GM19397 (cell line): ENCODE results near the gene KCNA3.

Experiments used
- ATAC-seq: cut with Tn5 transposase; IDR thresholded peaks from one replicate; pipeline ENCODE4 v1.9.1; 2021; ENCODE audit warnings: mild to moderate bottlenecking, moderate library complexity; ENCODE audit not compliant: unreplicated experiment

Gene KCNA3

GRCh38 chr1:110639724-110640386, 34.9 kb downstream of the KCNA3 start:
- ATAC-seq, result no peak

GRCh38 chr1:110638556-110638955, 36.2 kb downstream of the KCNA3 start:
- no peak for ATAC-seq

GRCh38 chr1:110638058-110638457, 36.7 kb downstream of the KCNA3 start:
- no peak for ATAC-seq

GRCh38 chr1:110637475-110637874, 37.3 kb downstream of the KCNA3 start:
- ATAC-seq, result no peak

- ATAC-seq, result no peak
These were observed 38.4 kb downstream of the KCNA3 start for GRCh38 chr1:110636149-110636935.

GRCh38 chr1:110635434-110635833, 39.3 kb downstream of the KCNA3 start:
- no peak for ATAC-seq

GRCh38 chr1:110634455-110635311, 40.1 kb downstream of the KCNA3 start:
- ATAC-seq, result peak; percentile 67

GRCh38 chr1:110634086-110634454, 40.7 kb downstream of the KCNA3 start:
- ATAC-seq, result no peak

GRCh38 chr1:110633646-110634030, 41.1 kb downstream of the KCNA3 start:
- ATAC-seq, result no peak

GRCh38 chr1:110631836-110632620, 42.7 kb downstream of the KCNA3 start:
- no peak for ATAC-seq

GRCh38 chr1:110630839-110631663, 43.7 kb downstream of the KCNA3 start:
- peak; percentile 54 for ATAC-seq

GRCh38 chr1:110628323-110629105, 46.2 kb downstream of the KCNA3 start:
- ATAC-seq, result no peak

GRCh38 chr1:110627764-110628163, 47.0 kb downstream of the KCNA3 start:
- ATAC-seq, result no peak

- ATAC-seq, result no peak
These were observed 47.9 kb downstream of the KCNA3 start for GRCh38 chr1:110626889-110627288.
